Trophoblast cell (in vitro differentiated cells and primary cell): ENCODE measurements around the gene TIMM44.

ENCODE experiments used
- DNase-seq, 2 donors: peaks; one replicate each; pipeline ENCODE4 v3.0.0-alpha.2; 2016
- H2AFZ ChIP-seq: 2 replicates; pipeline ENCODE4 v1.6.1; 2013; ENCODE audit warnings: low read length, moderate library complexity, mild to moderate bottlenecking; ENCODE audit not compliant: insufficient read depth, poor library complexity
- H2AK5ac ChIP-seq: 2 replicates; pipeline ENCODE4 v1.6.1; 2013; ENCODE audit warnings: mild to moderate bottlenecking, low read length
- H2BK120ac ChIP-seq: 2 replicates; pipeline ENCODE4 v1.6.1; 2013; ENCODE audit warnings: low read length, mild to moderate bottlenecking, moderate library complexity; ENCODE audit not compliant: insufficient read depth, poor library complexity
- H2BK12ac ChIP-seq: 2 replicates; pipeline ENCODE4 v1.6.1; 2013; ENCODE audit warnings: mild to moderate bottlenecking, low read length, moderate library complexity
- H2BK5ac ChIP-seq: 2 replicates; pipeline ENCODE4 v1.6.1; 2013; ENCODE audit warnings: low read length, low read depth, moderate library complexity, mild to moderate bottlenecking; ENCODE audit not compliant: poor library complexity
- H3K14ac ChIP-seq: 2 replicates; pipeline ENCODE4 v1.6.1; 2013; ENCODE audit warnings: mild to moderate bottlenecking, low read length
- H3K18ac ChIP-seq: 2 replicates; pipeline ENCODE4 v1.6.1; 2013; ENCODE audit warnings: mild to moderate bottlenecking, low read length
- H3K23ac ChIP-seq: 2 replicates; pipeline ENCODE4 v1.6.1; 2013; ENCODE audit warnings: low read length
- H3K27ac ChIP-seq: 2 replicates; pipeline ENCODE4 v1.5.1; 2013; ENCODE audit warnings: low read depth, mild to moderate bottlenecking, inconsistent platforms, low read length, moderate library complexity
- H3K27me3 ChIP-seq: 2 replicates; pipeline ENCODE4 v1.6.1; 2013; ENCODE audit warnings: inconsistent platforms, mild to moderate bottlenecking, low read length, moderate library complexity; ENCODE audit not compliant: insufficient read depth
- H3K36me3 ChIP-seq, 2 experiments: 1 replicate in 1 of 2; 2 replicates in 1 of 2; pipeline ENCODE4 v1.6.1; 2013; ENCODE audit warnings: low read length in 2 of 2, mild to moderate bottlenecking in 2 of 2, moderate library complexity in 1 of 2; ENCODE audit not compliant: insufficient read depth in 2 of 2, control insufficient read depth in 1 of 2
- H3K4ac ChIP-seq: 2 replicates; pipeline ENCODE4 v1.6.1; 2013; ENCODE audit warnings: low read depth, mild to moderate bottlenecking, low read length, moderate library complexity
- H3K4me1 ChIP-seq, 2 experiments: 1 replicate in 1 of 2; 2 replicates in 1 of 2; pipeline ENCODE4 v1.6.1; 2013; ENCODE audit warnings: low read length in 2 of 2, mild to moderate bottlenecking in 2 of 2, moderate library complexity in 1 of 2; ENCODE audit not compliant: insufficient read depth in 2 of 2, control insufficient read depth in 1 of 2
- H3K4me2 ChIP-seq: 2 replicates; pipeline ENCODE4 v1.6.1; 2013; ENCODE audit warnings: inconsistent platforms, mild to moderate bottlenecking, low read length, moderate library complexity
- H3K4me3 ChIP-seq: 2 replicates; pipeline ENCODE4 v1.5.1; 2013; ENCODE audit warnings: mild to moderate bottlenecking, low read depth, low read length, inconsistent platforms
- H3K79me1 ChIP-seq: one replicate; pipeline ENCODE4 v1.6.1; 2013; ENCODE audit warnings: low read length
- H3K79me2 ChIP-seq: 2 replicates; pipeline ENCODE4 v1.6.1; 2013; ENCODE audit warnings: low read length, mild to moderate bottlenecking; ENCODE audit not compliant: control insufficient read depth, insufficient read depth, poor library complexity
- H3K9ac ChIP-seq: 2 replicates; pipeline ENCODE4 v1.6.1; 2013; ENCODE audit warnings: mild to moderate bottlenecking, low read length
- H3K9me3 ChIP-seq: 2 replicates; pipeline ENCODE4 v1.6.1; 2013; ENCODE audit warnings: low read depth, mild to moderate bottlenecking, control low read depth, inconsistent platforms, low read length; ENCODE audit not compliant: insufficient read depth
- H4K12ac ChIP-seq: 2 replicates; pipeline ENCODE4 v1.6.1; 2013; ENCODE audit warnings: low read depth, mild to moderate bottlenecking, low read length, moderate library complexity
- H4K8ac ChIP-seq: 2 replicates; pipeline ENCODE4 v1.6.1; 2013; ENCODE audit warnings: low read depth, mild to moderate bottlenecking, low read length, moderate library complexity
- H4K91ac ChIP-seq: one replicate; pipeline ENCODE4 v1.6.1; 2013; ENCODE audit warnings: low read depth, mild to moderate bottlenecking, low read length, moderate library complexity
- WGBS: extraction: QIAGEN DNeasy Blood & Tissue Kit; methylation state at CpG from one replicate; pipeline ENCODE4 v1.1.7; 2013; ENCODE audit warnings: missing lambda C conversion rate; ENCODE audit not compliant: insufficient read length, insufficient coverage; ENCODE audit errors: extremely low coverage; 5-methylcytosine and 5-hydroxymethylcytosine counted together

The TIMM44 gene

GRCh38 chr19:7905859-7906258 lies 37.6 kb downstream of the TIMM44 start:
- Histone ChIP-seq H3K14ac (no peak overlapping the region), H3K36me3 (peaks cover 25 to 26% of the 10 kb centered on the region in 2 experiments), H2BK12ac (no peak overlapping the region), H3K23ac (no peak overlapping the region), H2AFZ (no peak overlapping the region), H2BK120ac (no peak overlapping the region), H3K9ac (no peak overlapping the region), H3K4me3 (no peak overlapping the region), H3K4me2 (no peak overlapping the region), H2AK5ac (no peak overlapping the region), H3K27me3 (no peaks in the 10 kb centered on the region), H3K4ac (no peak overlapping the region), H3K4me1 (peaks cover 13 to 15% of the 10 kb centered on the region in 2 experiments), H3K18ac (no peak overlapping the region), H3K79me2 (peaks cover 17% of the 10 kb centered on the region), H3K27ac (no peak overlapping the region), H4K12ac (no peak overlapping the region), H2BK5ac (no peak overlapping the region), H4K8ac (no peak overlapping the region), H3K79me1 (peaks cover 16% of the 10 kb centered on the region), H4K91ac (no peak overlapping the region), H3K9me3 (peaks cover 2% of the 10 kb centered on the region)
- no CpG with 5 or more reads among the region's 10 CpGs for WGBS
- DNase-seq: no peak

GRCh38 chr19:7905268-7905667 lies 38.2 kb downstream of the TIMM44 start:
- DNase-seq: no peak
- Histone ChIP-seq H3K79me2 (peaks cover 17% of the 10 kb centered on the region), H3K4me1 (peaks cover 13 to 15% of the 10 kb centered on the region in 2 experiments), H3K23ac (no peak overlapping the region), H3K18ac (no peak overlapping the region), H3K9ac (no peak overlapping the region), H3K4me3 (no peak overlapping the region), H3K4ac (peak overlapping the region; percentile 71), H3K27ac (no peak overlapping the region), H2BK120ac (no peak overlapping the region), H4K12ac (no peak overlapping the region), H3K4me2 (no peak overlapping the region), H2AK5ac (no peak overlapping the region), H3K27me3 (no peaks in the 10 kb centered on the region), H4K91ac (no peak overlapping the region), H2AFZ (no peak overlapping the region), H4K8ac (no peak overlapping the region), H3K36me3 (peaks cover 19 to 20% of the 10 kb centered on the region in 2 experiments), H2BK5ac (no peak overlapping the region), H3K9me3 (peaks cover 2% of the 10 kb centered on the region), H3K79me1 (peaks cover 16% of the 10 kb centered on the region), H2BK12ac (no peak overlapping the region), H3K14ac (no peak overlapping the region)
- WGBS: no CpG with 5 or more reads among the region's 10 CpGs

GRCh38 chr19:7904074-7905020 lies 39.1 kb downstream of the TIMM44 start:
- H2BK120ac ChIP-seq: peak overlapping the region; percentile 82
- peaks cover 16% of the 10 kb centered on the region for H3K79me1 ChIP-seq
- WGBS: no CpG with 5 or more reads among the region's 68 CpGs
- no peaks in the 10 kb centered on the region for H3K27me3 ChIP-seq
- peaks cover 17% of the 10 kb centered on the region for H3K79me2 ChIP-seq
- peak overlapping the region; percentile 88 for H2BK5ac ChIP-seq
- peak overlapping the region; percentile 93 for H3K18ac ChIP-seq
- H4K12ac ChIP-seq: peak overlapping the region; percentile 91
- peaks cover 2% of the 10 kb centered on the region for H3K9me3 ChIP-seq
- peaks cover 13 to 15% of the 10 kb centered on the region in 2 experiments for H3K4me1 ChIP-seq
- H2BK12ac ChIP-seq: peak overlapping the region; percentile 3
- peak overlapping the region; percentile 61 for H2AK5ac ChIP-seq
- peak overlapping the region; percentile 91 for H3K4me2 ChIP-seq
- DNase-seq: peak in 1 of 2 donors; percentile 46
- peak overlapping the region; percentile 82 for H2AFZ ChIP-seq
- H3K14ac ChIP-seq: peak overlapping the region; percentile 85
- H3K4ac ChIP-seq: peak overlapping the region; percentile 71
- peak overlapping the region; percentile 91 for H3K4me3 ChIP-seq
- peak overlapping the region; percentile 87 for H4K91ac ChIP-seq
- peak overlapping the region; percentile 86 for H3K27ac ChIP-seq
- peak overlapping the region; percentile 97 for H4K8ac ChIP-seq
- no peak overlapping the region for H3K23ac ChIP-seq
- peaks cover 11 to 13% of the 10 kb centered on the region in 2 experiments for H3K36me3 ChIP-seq
- H3K9ac ChIP-seq: peak overlapping the region; percentile 87

GRCh38 chr19:7903244-7904073 lies 40.0 kb downstream of the TIMM44 start, which contains the start of gene MAP2K7:
Gene MAP2K7, plus strand, starts transcription at chr19:7903877. Its CDS starts 68 bp downstream, at chr19:7903945.
- Histone ChIP-seq H3K9me3 (peaks cover 2% of the 10 kb centered on the region), H2BK12ac (peak within 1 kb of the TSS; percentile 20), H3K4ac (peak within 1 kb of the TSS; percentile 95), H3K79me1 (peaks cover 16% of the 10 kb centered on the region), H4K8ac (peak within 1 kb of the TSS; percentile 99), H2AK5ac (peak within 1 kb of the TSS; percentile 86), H3K4me1 (peaks cover 13 to 15% of the 10 kb centered on the region in 2 experiments), H3K27me3 (no peaks in the 10 kb centered on the region), H3K18ac (peak within 1 kb of the TSS; percentile 97), H3K27ac (peak within 1 kb of the TSS; percentile 86), H4K12ac (peak within 1 kb of the TSS; percentile 99), H3K79me2 (peaks cover 17% of the 10 kb centered on the region), H2BK5ac (peak within 1 kb of the TSS; percentile 88), H2AFZ (peak within 1 kb of the TSS; percentile 91), H3K4me3 (peak within 1 kb of the TSS; percentile 91), H3K9ac (peak within 1 kb of the TSS; percentile 92), H4K91ac (peak within 1 kb of the TSS; percentile 97), H3K36me3 (peaks cover 7 to 8% of the 10 kb centered on the region in 2 experiments), H3K4me2 (peak within 1 kb of the TSS; percentile 97), H3K23ac (no peak within 1 kb of the TSS), H2BK120ac (peak within 1 kb of the TSS; percentile 86), H3K14ac (peak within 1 kb of the TSS; percentile 88)
- WGBS: no CpG with 5 or more reads among the region's 89 CpGs
- peak; percentile 100 for DNase-seq
